Neutrophil (primary cell): ENCODE results near the gene GJC2.

Experiments
- H3K27ac ChIP-seq: fragments of 200-600 bp; sonication (generic); 2 replicates; pipeline ENCODE4 v1.5.1; 2016; ENCODE audit warnings: mild to moderate bottlenecking, moderate library complexity
- H3K27me3 ChIP-seq: fragments of 200-600 bp; sonication (generic); 2 replicates; pipeline ENCODE4 v1.6.0; 2016; ENCODE audit warnings: mild to moderate bottlenecking
- H3K36me3 ChIP-seq: fragments of 200-600 bp; sonication (generic); 2 replicates; pipeline ENCODE4 v1.5.1; 2017
- H3K4me1 ChIP-seq, 2 experiments: fragments of 200-600 bp in 1 of 2; sonication (generic) in 1 of 2; 1 replicate in 1 of 2; 2 replicates in 1 of 2; pipeline versions ENCODE4 v1.5.1 to v1.6.1; 2013 to 2016; ENCODE audit warnings: low read depth in 1 of 2, low read length in 1 of 2, mild to moderate bottlenecking in 1 of 2, moderate library complexity in 1 of 2; ENCODE audit not compliant: control insufficient read depth in 1 of 2, insufficient read depth in 1 of 2
- H3K4me3 ChIP-seq, 2 experiments: fragments of 200-600 bp in 1 of 2; sonication (generic) in 1 of 2; 1 replicate in 1 of 2; 2 replicates in 1 of 2; pipeline ENCODE4 v1.5.1; 2013 to 2016; ENCODE audit warnings: low read depth in 1 of 2, low read length in 1 of 2, mild to moderate bottlenecking in 1 of 2, moderate library complexity in 1 of 2
- H3K9me3 ChIP-seq: fragments of 200-600 bp; sonication (generic); 2 replicates; pipeline ENCODE4 v1.5.1; 2016
- CTCF ChIP-seq: fragments of 200-600 bp; sonication (generic); IDR thresholded peaks from 2 replicates; pipeline ENCODE4 v1.5.1; 2016; ENCODE audit warnings: antibody characterized with exemption

The GJC2 gene

GRCh38 chr1:228180271-228180958 lies 30.7 kb downstream of the GJC2 start:
- H3K27me3 ChIP-seq, result no peaks in the 10 kb centered on the region
- H3K4me3 ChIP-seq, result no peak overlapping the region
- no peaks in the 10 kb centered on the region for H3K9me3 ChIP-seq
- H3K4me1 ChIP-seq, result no peaks in the 10 kb centered on the region
- H3K27ac ChIP-seq, result no peak overlapping the region
- no peak for TF ChIP-seq CTCF
- H3K36me3 ChIP-seq, result no peaks in the 10 kb centered on the region

GRCh38 chr1:228180959-228181644 lies 31.4 kb downstream of the GJC2 start:
- Histone ChIP-seq H3K4me1 (no peaks in the 10 kb centered on the region), H3K36me3 (no peaks in the 10 kb centered on the region), H3K27ac (no peak overlapping the region), H3K9me3 (no peaks in the 10 kb centered on the region), H3K4me3 (no peak overlapping the region), H3K27me3 (no peaks in the 10 kb centered on the region)
- no peak for TF ChIP-seq CTCF

- H3K4me3 ChIP-seq, result no peak overlapping the region
- H3K27me3 ChIP-seq, result no peaks in the 10 kb centered on the region
- no peak for TF ChIP-seq CTCF
- H3K4me1 ChIP-seq, result no peaks in the 10 kb centered on the region
- H3K27ac ChIP-seq, result no peak overlapping the region
- no peaks in the 10 kb centered on the region for H3K9me3 ChIP-seq
- no peaks in the 10 kb centered on the region for H3K36me3 ChIP-seq
These were observed 31.9 kb downstream of the GJC2 start for GRCh38 chr1:228181645-228182034.

DNA sequence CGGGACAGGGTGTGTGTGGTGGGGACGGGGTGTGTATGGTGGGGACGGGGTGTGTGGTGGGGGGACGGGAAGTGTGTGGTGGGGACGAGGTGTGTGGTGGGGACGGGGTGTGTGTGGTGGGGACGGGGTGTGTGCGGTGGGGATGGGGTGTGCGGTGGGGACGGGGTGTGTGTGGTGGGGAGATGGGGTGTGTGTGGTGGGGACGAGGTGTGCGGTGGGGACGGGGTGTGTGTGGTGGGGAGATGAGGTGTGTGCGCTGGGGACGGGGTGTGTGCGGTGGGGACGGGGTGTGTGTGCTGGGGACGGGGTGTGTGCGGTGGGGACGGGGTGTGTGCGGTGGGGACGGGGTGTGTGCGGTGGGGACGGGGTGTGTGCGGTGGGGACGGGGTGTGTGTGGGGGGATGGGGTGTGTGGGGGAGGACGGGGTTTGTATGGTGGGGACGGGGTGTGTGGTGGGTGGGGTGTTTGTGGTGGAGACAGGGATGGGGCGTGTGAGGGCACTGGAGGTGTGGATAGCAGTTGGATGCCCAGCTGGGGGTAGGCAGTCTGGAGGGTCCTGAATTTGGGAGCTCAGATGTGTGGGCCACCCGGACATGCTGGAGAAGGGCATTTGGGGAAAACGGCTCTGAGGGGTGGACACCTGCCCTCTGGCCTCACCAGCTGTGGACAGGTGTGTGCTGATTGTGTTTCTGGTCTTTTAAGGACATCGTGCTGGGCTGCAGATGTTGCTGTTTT lies 32.7 kb downstream of the GJC2 start:
- Histone ChIP-seq H3K36me3 (no peaks in the 10 kb centered on the region), H3K27me3 (no peaks in the 10 kb centered on the region), H3K4me3 (no peak overlapping the region), H3K27ac (no peak overlapping the region), H3K4me1 (no peaks in the 10 kb centered on the region), H3K9me3 (no peaks in the 10 kb centered on the region)
- TF ChIP-seq CTCF, result no peak

DNA sequence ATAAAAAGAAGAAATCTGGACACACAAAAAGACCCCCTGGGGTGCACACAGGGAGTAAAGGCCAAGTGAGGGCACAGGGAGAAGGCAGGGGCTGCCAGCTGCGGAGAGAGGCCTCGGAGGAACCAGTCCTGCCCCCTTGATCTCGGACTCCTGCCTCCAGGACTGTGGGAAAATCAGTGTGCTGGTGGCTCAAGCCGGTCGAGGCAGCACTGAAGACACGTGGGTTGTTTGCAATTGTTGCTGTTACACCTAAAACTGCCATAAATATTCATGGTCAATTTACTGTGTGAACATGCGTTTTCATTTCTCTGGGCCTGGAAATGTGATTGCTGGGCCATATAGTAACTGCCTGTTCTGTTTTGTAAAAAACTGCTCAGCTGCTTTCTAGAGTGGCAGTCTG lies 34.4 kb downstream of the GJC2 start:
- Histone ChIP-seq H3K9me3 (no peaks in the 10 kb centered on the region), H3K4me3 (no peak overlapping the region), H3K27me3 (no peaks in the 10 kb centered on the region), H3K4me1 (no peaks in the 10 kb centered on the region), H3K27ac (no peak overlapping the region), H3K36me3 (no peaks in the 10 kb centered on the region)
- TF ChIP-seq CTCF, result no peak
